Dermis microvascular lymphatic vessel endothelial cell (primary cell): ENCODE results near the gene CCDC158. TPM values are rescaled to one million over a fixed set of nuclear protein-coding genes. Genes with fewer than 3 reads are reported as not detected.
A peak's percentile ranks its signal among the peaks of the same experiment; 100 is the strongest.
"Not testable (repeated sequence)": the region's sequence is repeated elsewhere in the genome, so short reads cannot be mapped to it uniquely, and the experiment has no call there.

ENCODE experiments used
- DNase-seq, 2 donors: peaks; one replicate each; pipeline versions ENCODE4 v3.0.0 to v3.0.0-alpha.2; 2010; ENCODE audit warnings: low read depth in 2 of 2
- total RNA-seq: library from RNA; depleted of rRNA; stranded (reverse); fragments of >200 nt; gene quantifications from 2 replicates; pipeline ENCODE4 v1.2.1, GENCODE V29; 2014

CCDC158 gene
- total RNA-seq, 1 donor from 2014 or later = not detected

- peak in 1 of 2 donors; percentile 75 for DNase-seq
These were observed 46.9 kb downstream of the CCDC158 start for GRCh38 chr4:76373919-76374552.

GRCh38 chr4:76366737-76367136 is 54.2 kb downstream of the CCDC158 start:
- no peak for DNase-seq

- DNase-seq = no peak
These were observed 55.3 kb downstream of the CCDC158 start for GRCh38 chr4:76365636-76366035.

GRCh38 chr4:76364763-76365162 is 56.2 kb downstream of the CCDC158 start:
- DNase-seq = no peak

- DNase-seq = no peak
These were observed 57.2 kb downstream of the CCDC158 start for GRCh38 chr4:76363556-76364290.

GRCh38 chr4:76361689-76362412 is 59.1 kb downstream of the CCDC158 start:
- DNase-seq = no peak

- DNase-seq = not testable (repeated sequence)
These were observed 61.0 kb downstream of the CCDC158 start for GRCh38 chr4:76359881-76360466.

GRCh38 chr4:76357981-76358380 is 63.0 kb downstream of the CCDC158 start:
- DNase-seq = no peak

GRCh38 chr4:76354517-76355473 is 66.1 kb downstream of the CCDC158 start:
- no peak for DNase-seq

GRCh38 chr4:76342803-76343202 is 78.1 kb downstream of the CCDC158 start:
- DNase-seq = no peak

- no peak for DNase-seq
These were observed 78.8 kb downstream of the CCDC158 start for GRCh38 chr4:76342191-76342590.

GRCh38 chr4:76341063-76341462 is 79.9 kb downstream of the CCDC158 start:
- no peak for DNase-seq

- DNase-seq = no peak
These were observed 81.6 kb downstream of the CCDC158 start for GRCh38 chr4:76339364-76339763.

GRCh38 chr4:76334885-76335284 is 86.1 kb downstream of the CCDC158 start:
- no peak for DNase-seq

- no peak for DNase-seq
These were observed 94.4 kb downstream of the CCDC158 start for GRCh38 chr4:76326515-76326914.

- no peak for DNase-seq
These were observed 95.9 kb downstream of the CCDC158 start for GRCh38 chr4:76325072-76325471.

- no peak for DNase-seq
These were observed 98.7 kb downstream of the CCDC158 start for GRCh38 chr4:76322236-76322635.

- no peak for DNase-seq
These were observed 104.8 kb downstream of the CCDC158 start for GRCh38 chr4:76316131-76316530.

- no peak for DNase-seq
These were observed 105.5 kb downstream of the CCDC158 start for GRCh38 chr4:76315267-76315918.

GRCh38 chr4:76313547-76313946 is 107.4 kb downstream of the CCDC158 start:
- DNase-seq = no peak
